Mesenchymal stem cell (in vitro differentiated cells and primary cell): ENCODE measurements around the gene GAREM1.

ENCODE experiments used
- DNase-seq: peaks from one replicate; pipeline ENCODE4 v3.0.0-alpha.2; 2013
- H2AFZ ChIP-seq: one replicate; pipeline ENCODE4 v1.6.1; 2013; ENCODE audit warnings: low read depth, mild to moderate bottlenecking, control low read depth, inconsistent platforms, low read length, moderate library complexity
- H2AK5ac ChIP-seq: 2 replicates; pipeline ENCODE4 v1.6.1; 2013; ENCODE audit warnings: low read length, moderate library complexity, mild to moderate bottlenecking, inconsistent platforms; ENCODE audit not compliant: severe bottlenecking
- H2BK120ac ChIP-seq: one replicate; pipeline ENCODE4 v1.6.1; 2013; ENCODE audit warnings: low read depth, mild to moderate bottlenecking, inconsistent platforms, low read length, moderate library complexity
- H2BK12ac ChIP-seq, 2 experiments: one replicate each; pipeline ENCODE4 v1.6.1; 2013; ENCODE audit warnings: inconsistent platforms in 2 of 2, low read length in 2 of 2, mild to moderate bottlenecking in 2 of 2, moderate library complexity in 2 of 2, control low read depth in 1 of 2
- H2BK15ac ChIP-seq: one replicate; pipeline ENCODE4 v1.6.1; 2013; ENCODE audit warnings: mild to moderate bottlenecking, low read depth, inconsistent platforms; ENCODE audit not compliant: poor library complexity, severe bottlenecking
- H2BK5ac ChIP-seq: 2 replicates; pipeline ENCODE4 v1.6.1; 2013; ENCODE audit warnings: low read depth, mild to moderate bottlenecking, low read length, control low read depth, inconsistent platforms; ENCODE audit not compliant: poor library complexity, severe bottlenecking
- H3K14ac ChIP-seq, 2 experiments: one replicate each; pipeline ENCODE4 v1.6.1; 2013; ENCODE audit warnings: inconsistent platforms in 2 of 2, low read length in 2 of 2, control low read depth in 1 of 2, mild to moderate bottlenecking in 1 of 2, moderate library complexity in 1 of 2
- H3K18ac ChIP-seq, 2 experiments: one replicate each; pipeline ENCODE4 v1.6.1; 2013; ENCODE audit warnings: inconsistent platforms in 2 of 2, low read length in 2 of 2, control low read depth in 1 of 2, low read depth in 1 of 2, mild to moderate bottlenecking in 1 of 2
- H3K23ac ChIP-seq, 2 experiments: one replicate each; pipeline ENCODE4 v1.6.1; 2013; ENCODE audit warnings: inconsistent platforms in 2 of 2, low read length in 2 of 2, mild to moderate bottlenecking in 2 of 2, moderate library complexity in 2 of 2, control low read depth in 1 of 2
- H3K27ac ChIP-seq: 2 replicates; pipeline ENCODE4 v1.5.1; 2013; ENCODE audit warnings: mild to moderate bottlenecking, moderate library complexity, low read length, control low read depth, inconsistent platforms; ENCODE audit not compliant: poor library complexity, severe bottlenecking
- H3K27me3 ChIP-seq, 2 experiments: 2 replicates each; pipeline versions ENCODE4 v1.6.1 to v1.7.0; 2013; ENCODE audit warnings: low read length in 2 of 2, mild to moderate bottlenecking in 2 of 2, moderate library complexity in 2 of 2, control low read depth in 1 of 2, inconsistent platforms in 1 of 2; ENCODE audit not compliant: control insufficient read depth in 1 of 2, insufficient read depth in 1 of 2
- H3K36me3 ChIP-seq, 2 experiments: 2 replicates each; pipeline versions ENCODE4 v1.6.1 to v1.7.0; 2013; ENCODE audit warnings: low read length in 2 of 2, control low read depth in 1 of 2, inconsistent platforms in 1 of 2, low read depth in 1 of 2, mild to moderate bottlenecking in 1 of 2; ENCODE audit not compliant: insufficient read depth in 2 of 2, control insufficient read depth in 1 of 2
- H3K4ac ChIP-seq, 2 experiments: one replicate each; pipeline ENCODE4 v1.6.1; 2013; ENCODE audit warnings: inconsistent platforms in 2 of 2, low read length in 2 of 2, mild to moderate bottlenecking in 2 of 2, moderate library complexity in 2 of 2, control low read depth in 1 of 2, low read depth in 1 of 2
- H3K4me1 ChIP-seq: 2 replicates; pipeline ENCODE4 v1.6.1; 2013; ENCODE audit warnings: low read depth, low read length, control low read depth; ENCODE audit not compliant: control insufficient read depth, insufficient read depth
- H3K4me2 ChIP-seq: 2 replicates; pipeline ENCODE4 v1.6.1; 2013; ENCODE audit warnings: low read length, mild to moderate bottlenecking, inconsistent platforms; ENCODE audit not compliant: poor library complexity, severe bottlenecking
- H3K4me3 ChIP-seq, 2 experiments: 2 replicates each; pipeline versions ENCODE4 v1.5.1 to v1.7.0; 2013; ENCODE audit warnings: low read length in 2 of 2, mild to moderate bottlenecking in 2 of 2, control low read depth in 1 of 2, low read depth in 1 of 2; ENCODE audit not compliant: insufficient read depth in 1 of 2
- H3K79me1 ChIP-seq: replicated peaks from 2 replicates; pipeline ENCODE4 v1.6.1; 2013; ENCODE audit warnings: mild to moderate bottlenecking, control low read depth, low read length, inconsistent platforms; ENCODE audit not compliant: poor library complexity, severe bottlenecking
- H3K9ac ChIP-seq: 2 replicates; pipeline ENCODE4 v1.7.0; 2013; ENCODE audit warnings: mild to moderate bottlenecking, low read length, moderate library complexity
- H3K9me3 ChIP-seq: 2 replicates; pipeline ENCODE4 v1.7.0; 2013; ENCODE audit warnings: mild to moderate bottlenecking, low read length; ENCODE audit not compliant: control insufficient read depth
- H4K8ac ChIP-seq: one replicate; pipeline ENCODE4 v1.6.1; 2013; ENCODE audit warnings: inconsistent platforms, mild to moderate bottlenecking, low read length, moderate library complexity
- H4K91ac ChIP-seq: one replicate; pipeline ENCODE4 v1.6.1; 2013; ENCODE audit warnings: mild to moderate bottlenecking, low read length, inconsistent platforms
- WGBS: methylation state at CpG from one replicate; pipeline ENCODE4 v1.1.7; 2013; ENCODE audit warnings: mixed read lengths; 5-methylcytosine and 5-hydroxymethylcytosine counted together

Gene GAREM1

DNA sequence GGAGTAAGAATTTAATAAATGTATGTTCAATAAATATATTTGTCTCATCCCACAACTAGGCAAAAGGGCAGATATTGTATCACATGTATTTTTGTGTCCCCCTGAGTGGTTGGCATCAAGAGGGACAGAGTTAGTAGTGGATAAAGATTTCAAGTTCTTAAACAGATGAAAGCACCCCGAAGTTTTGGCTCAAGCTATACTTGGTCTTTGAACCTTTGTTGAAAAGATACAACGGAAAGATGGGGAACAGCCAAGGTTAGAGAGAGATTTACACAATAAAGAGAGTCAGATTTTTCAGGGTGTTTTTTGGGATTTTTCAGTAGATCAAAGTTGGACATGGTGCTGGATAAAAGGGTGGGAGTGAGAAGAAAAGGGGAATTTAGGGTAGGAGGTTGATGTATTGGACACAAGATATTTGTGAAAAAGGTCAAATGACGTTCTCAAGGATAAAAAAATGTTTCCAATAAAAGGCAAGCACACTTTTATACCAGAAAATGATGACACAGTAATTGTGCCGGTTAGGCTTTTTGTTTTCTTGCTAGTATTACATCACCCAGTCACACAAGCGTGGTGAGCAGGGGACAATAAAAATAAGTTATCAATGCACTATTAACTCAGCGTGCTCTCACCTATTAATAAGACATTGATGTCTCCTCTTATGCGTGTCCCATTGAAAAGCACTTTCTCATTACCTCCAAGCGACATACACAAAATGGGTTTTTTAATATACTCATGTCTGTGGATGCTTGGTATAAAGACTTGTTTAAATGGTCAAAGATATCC, 221.3 kb downstream of the GAREM1 start:
- Histone ChIP-seq H3K36me3 (no peaks in the 10 kb centered on the region), H2AFZ (no peak overlapping the region), H2BK15ac (no peak overlapping the region), H3K4me1 (no peaks in the 10 kb centered on the region), H4K91ac (no peak overlapping the region), H3K4ac (no peak overlapping the region), H3K9ac (no peak overlapping the region), H3K79me1 (no peaks in the 10 kb centered on the region), H2BK12ac (no peak overlapping the region), H3K18ac (no peak overlapping the region), H3K4me2 (no peak overlapping the region), H3K27ac (no peak overlapping the region), H4K8ac (no peak overlapping the region), H3K4me3 (no peak overlapping the region), H3K9me3 (no peaks in the 10 kb centered on the region), H3K23ac (no peak overlapping the region), H3K27me3 (no peaks in the 10 kb centered on the region), H2AK5ac (no peak overlapping the region), H2BK5ac (no peak overlapping the region), H2BK120ac (no peak overlapping the region), H3K14ac (no peak overlapping the region)
- DNase-seq = no peak
- 97% methylated on average over 7 of the region's 8 CpGs for WGBS

- Histone ChIP-seq H4K91ac (no peak overlapping the region), H3K4me1 (no peaks in the 10 kb centered on the region), H3K27ac (no peak overlapping the region), H3K9ac (no peak overlapping the region), H2BK120ac (no peak overlapping the region), H3K4ac (no peak overlapping the region), H3K9me3 (no peaks in the 10 kb centered on the region), H2BK5ac (no peak overlapping the region), H3K18ac (no peak overlapping the region), H2BK15ac (no peak overlapping the region), H3K4me3 (no peak overlapping the region), H3K79me1 (no peaks in the 10 kb centered on the region), H2BK12ac (no peak overlapping the region), H2AFZ (no peak overlapping the region), H4K8ac (no peak overlapping the region), H2AK5ac (no peak overlapping the region), H3K36me3 (no peaks in the 10 kb centered on the region), H3K14ac (no peak overlapping the region), H3K23ac (no peak overlapping the region), H3K4me2 (no peak overlapping the region), H3K27me3 (peaks cover 0 to 12% of the 10 kb centered on the region in 2 experiments)
- DNase-seq = no peak
- WGBS = 73% methylated on average over 5 of the region's 5 CpGs
These were observed 225.8 kb downstream of the GAREM1 start for GRCh38 chr18:32244881-32245280.

- 92% methylated on average over 6 of the region's 6 CpGs for WGBS
- no peak overlapping the region for H2BK15ac ChIP-seq
- no peak overlapping the region for H3K4me3 ChIP-seq
- H3K18ac ChIP-seq = no peak overlapping the region
- no peaks in the 10 kb centered on the region for H3K36me3 ChIP-seq
- peaks cover 0 to 12% of the 10 kb centered on the region in 2 experiments for H3K27me3 ChIP-seq
- H4K91ac ChIP-seq = no peak overlapping the region
- no peaks in the 10 kb centered on the region for H3K79me1 ChIP-seq
- no peak overlapping the region for H2BK12ac ChIP-seq
- no peak overlapping the region for H3K4ac ChIP-seq
- no peaks in the 10 kb centered on the region for H3K9me3 ChIP-seq
- H2AK5ac ChIP-seq = no peak overlapping the region
- no peak overlapping the region for H2AFZ ChIP-seq
- H2BK120ac ChIP-seq = no peak overlapping the region
- no peak overlapping the region for H4K8ac ChIP-seq
- no peak overlapping the region for H3K9ac ChIP-seq
- no peak overlapping the region for H2BK5ac ChIP-seq
- no peaks in the 10 kb centered on the region for H3K4me1 ChIP-seq
- H3K4me2 ChIP-seq = no peak overlapping the region
- H3K27ac ChIP-seq = no peak overlapping the region
- H3K23ac ChIP-seq = no peak overlapping the region
- DNase-seq = no peak
- no peak overlapping the region for H3K14ac ChIP-seq
These were observed 227.3 kb downstream of the GAREM1 start for GRCh38 chr18:32243358-32243757.

- Histone ChIP-seq H4K8ac (no peak overlapping the region), H2BK120ac (no peak overlapping the region), H3K9me3 (no peaks in the 10 kb centered on the region), H2BK12ac (no peak overlapping the region), H3K9ac (no peak overlapping the region), H3K18ac (no peak overlapping the region), H3K4me1 (no peaks in the 10 kb centered on the region), H3K4me3 (no peak overlapping the region), H3K79me1 (no peaks in the 10 kb centered on the region), H2BK15ac (no peak overlapping the region), H4K91ac (no peak overlapping the region), H3K14ac (no peak overlapping the region), H3K4me2 (no peak overlapping the region), H3K4ac (no peak overlapping the region), H3K27ac (no peak overlapping the region), H3K27me3 (peaks cover 0 to 12% of the 10 kb centered on the region in 2 experiments), H3K23ac (no peak overlapping the region), H2BK5ac (no peak overlapping the region), H3K36me3 (no peaks in the 10 kb centered on the region), H2AK5ac (no peak overlapping the region), H2AFZ (no peak overlapping the region)
- no peak for DNase-seq
- 97% methylated on average over 2 of the region's 2 CpGs for WGBS
These were observed 228.3 kb downstream of the GAREM1 start for GRCh38 chr18:32242395-32242794.
